Measurements from ENCODE around the gene MRPS22. TPM values are rescaled to one million over a fixed set of nuclear protein-coding genes. Genes with fewer than 3 reads are reported as not detected.

The MRPS22 gene
- total and polyA plus RNA-seq, 9 of the 15 experiments (the other 6 are each of a cell fraction or from before 2014, with no cell fraction given), result 148 to 397 (median 229) TPM

GRCh38 chr3:139353920-139354556 is 10.2 kb downstream of the MRPS22 start (continued):
- TF ChIP-seq, protein P1, sequence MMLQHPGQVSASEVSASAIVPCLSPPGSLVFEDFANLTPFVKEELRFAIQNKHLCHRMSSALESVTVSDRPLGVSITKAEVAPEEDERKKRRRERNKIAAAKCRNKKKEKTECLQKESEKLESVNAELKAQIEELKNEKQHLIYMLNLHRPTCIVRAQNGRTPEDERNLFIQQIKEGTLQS (IDR thresholded peaks at IDR 0.05), result 0 out of 2 replicates have a peak, but pooled peaks have one; percentile 11
- TF ChIP-seq, protein P1 (CRISPR knock-in tag; conservative IDR thresholded peaks at IDR 0.05), result no peak
- TF ChIP-seq FIP1L1 (IDR thresholded peaks at IDR 0.05; ENCODE audit: low read depth, low read length, poor library complexity, severe bottlenecking) (no peak), CTCFL (IDR thresholded peaks at IDR 0.05; ENCODE audit: borderline replicate concordance, insufficient read depth, low read depth, low read length, poor library complexity, severe bottlenecking) (peak; percentile 54), TEAD4 (IDR thresholded peaks at IDR 0.05; ENCODE audit: low read length) (peak; percentile 12; the same call in 1 of the 2 replicates), TEAD4 (CRISPR knock-in tag; IDR thresholded peaks at IDR 0.05; ENCODE audit: borderline replicate concordance) (no peak), POLR2G (IDR thresholded peaks at IDR 0.05; ENCODE audit: low read depth, low read length) (peak; percentile 13; the same call in 1 of the 2 replicates), JUND (IDR thresholded peaks at IDR 0.05; ENCODE audit: borderline replicate concordance, low read depth, low read length) (peak; percentile 37; the same call in 1 of the 2 replicates), JUND (tag; IDR thresholded peaks at IDR 0.05; ENCODE audit: borderline replicate concordance, low read depth, low read length) (no peak), HDAC2 (IDR thresholded peaks at IDR 0.05) (no peak), SMC3 (conservative IDR thresholded peaks at IDR 0.05; ENCODE audit: insufficient read depth, low read depth, low read length) (peak; percentile 69), POLR2AphosphoS2 (IDR thresholded peaks at IDR 0.05; ENCODE audit: low read length) (peak; percentile 89; the same call in 1 of the 2 replicates), TCF7L2 (IDR thresholded peaks at IDR 0.05; ENCODE audit: low read depth, low read length) (no peak), POLR2H (tag; IDR thresholded peaks at IDR 0.05; ENCODE audit: low read depth) (peak; percentile 59; the same call in 1 of the 2 replicates)
- TF ChIP-seq, protein P2, sequence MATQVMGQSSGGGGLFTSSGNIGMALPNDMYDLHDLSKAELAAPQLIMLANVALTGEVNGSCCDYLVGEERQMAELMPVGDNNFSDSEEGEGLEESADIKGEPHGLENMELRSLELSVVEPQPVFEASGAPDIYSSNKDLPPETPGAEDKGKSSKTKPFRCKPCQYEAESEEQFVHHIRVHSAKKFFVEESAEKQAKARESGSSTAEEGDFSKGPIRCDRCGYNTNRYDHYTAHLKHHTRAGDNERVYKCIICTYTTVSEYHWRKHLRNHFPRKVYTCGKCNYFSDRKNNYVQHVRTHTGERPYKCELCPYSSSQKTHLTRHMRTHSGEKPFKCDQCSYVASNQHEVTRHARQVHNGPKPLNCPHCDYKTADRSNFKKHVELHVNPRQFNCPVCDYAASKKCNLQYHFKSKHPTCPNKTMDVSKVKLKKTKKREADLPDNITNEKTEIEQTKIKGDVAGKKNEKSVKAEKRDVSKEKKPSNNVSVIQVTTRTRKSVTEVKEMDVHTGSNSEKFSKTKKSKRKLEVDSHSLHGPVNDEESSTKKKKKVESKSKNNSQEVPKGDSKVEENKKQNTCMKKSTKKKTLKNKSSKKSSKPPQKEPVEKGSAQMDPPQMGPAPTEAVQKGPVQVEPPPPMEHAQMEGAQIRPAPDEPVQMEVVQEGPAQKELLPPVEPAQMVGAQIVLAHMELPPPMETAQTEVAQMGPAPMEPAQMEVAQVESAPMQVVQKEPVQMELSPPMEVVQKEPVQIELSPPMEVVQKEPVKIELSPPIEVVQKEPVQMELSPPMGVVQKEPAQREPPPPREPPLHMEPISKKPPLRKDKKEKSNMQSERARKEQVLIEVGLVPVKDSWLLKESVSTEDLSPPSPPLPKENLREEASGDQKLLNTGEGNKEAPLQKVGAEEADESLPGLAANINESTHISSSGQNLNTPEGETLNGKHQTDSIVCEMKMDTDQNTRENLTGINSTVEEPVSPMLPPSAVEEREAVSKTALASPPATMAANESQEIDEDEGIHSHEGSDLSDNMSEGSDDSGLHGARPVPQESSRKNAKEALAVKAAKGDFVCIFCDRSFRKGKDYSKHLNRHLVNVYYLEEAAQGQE (IDR thresholded peaks at IDR 0.05; ENCODE audit: borderline replicate concordance), result peak; percentile 25; the same call in 1 of the 2 replicates
- TF ChIP-seq, protein P2 (CRISPR knock-in tag; IDR thresholded peaks at IDR 0.05; ENCODE audit: low read depth), result no peak
